Ovary (tissue), 3 donors: ENCODE data around the gene TOM1L2.

Experiments used
- EP300 ChIP-seq: sonication (generic); formaldehyde crosslinking; IDR thresholded peaks from one replicate; pipeline ENCODE4 v1.6.1; 2017; ENCODE audit warnings: antibody characterized with exemption
- POLR2A ChIP-seq: fragments of 450-650 bp; IDR thresholded peaks from one replicate; pipeline ENCODE4 v1.6.1; 2017; ENCODE audit warnings: antibody characterized with exemption, mild to moderate bottlenecking, moderate library complexity
- TF ChIP-seq, protein P1 (sequence below), 3 donors: fragments of 450-650 bp in 2 of 3; fragments of 200-600 bp in 1 of 3; IDR thresholded peaks; one replicate each; pipeline versions ENCODE4 v1.5.1 to v1.8.0; 2016 to 2022; ENCODE audit warnings: antibody characterized with exemption in 3 of 3, mild to moderate bottlenecking in 1 of 3
- donor health status: DM: no; HTN: no; CAD: no.

GRCh38 chr17:17847118-17847689, 125.0 kb downstream of the TOM1L2 start:
- TF ChIP-seq POLR2A (no peak), EP300 (no peak)
- TF ChIP-seq, protein P1, sequence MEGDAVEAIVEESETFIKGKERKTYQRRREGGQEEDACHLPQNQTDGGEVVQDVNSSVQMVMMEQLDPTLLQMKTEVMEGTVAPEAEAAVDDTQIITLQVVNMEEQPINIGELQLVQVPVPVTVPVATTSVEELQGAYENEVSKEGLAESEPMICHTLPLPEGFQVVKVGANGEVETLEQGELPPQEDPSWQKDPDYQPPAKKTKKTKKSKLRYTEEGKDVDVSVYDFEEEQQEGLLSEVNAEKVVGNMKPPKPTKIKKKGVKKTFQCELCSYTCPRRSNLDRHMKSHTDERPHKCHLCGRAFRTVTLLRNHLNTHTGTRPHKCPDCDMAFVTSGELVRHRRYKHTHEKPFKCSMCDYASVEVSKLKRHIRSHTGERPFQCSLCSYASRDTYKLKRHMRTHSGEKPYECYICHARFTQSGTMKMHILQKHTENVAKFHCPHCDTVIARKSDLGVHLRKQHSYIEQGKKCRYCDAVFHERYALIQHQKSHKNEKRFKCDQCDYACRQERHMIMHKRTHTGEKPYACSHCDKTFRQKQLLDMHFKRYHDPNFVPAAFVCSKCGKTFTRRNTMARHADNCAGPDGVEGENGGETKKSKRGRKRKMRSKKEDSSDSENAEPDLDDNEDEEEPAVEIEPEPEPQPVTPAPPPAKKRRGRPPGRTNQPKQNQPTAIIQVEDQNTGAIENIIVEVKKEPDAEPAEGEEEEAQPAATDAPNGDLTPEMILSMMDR (IDR thresholded peaks at IDR 0.05) = no peak
